HG02623 (cell line): ENCODE data around the gene DUSP21.
"Not testable (repeated sequence)": the region's sequence is repeated elsewhere in the genome, so short reads cannot be mapped to it uniquely, and the experiment has no call there.

Source experiments
- ATAC-seq: cut with Tn5 transposase; IDR thresholded peaks from one replicate; pipeline ENCODE4 v1.9.1; 2021; ENCODE audit warnings: moderate library complexity; ENCODE audit not compliant: unreplicated experiment

The DUSP21 gene

DNA sequence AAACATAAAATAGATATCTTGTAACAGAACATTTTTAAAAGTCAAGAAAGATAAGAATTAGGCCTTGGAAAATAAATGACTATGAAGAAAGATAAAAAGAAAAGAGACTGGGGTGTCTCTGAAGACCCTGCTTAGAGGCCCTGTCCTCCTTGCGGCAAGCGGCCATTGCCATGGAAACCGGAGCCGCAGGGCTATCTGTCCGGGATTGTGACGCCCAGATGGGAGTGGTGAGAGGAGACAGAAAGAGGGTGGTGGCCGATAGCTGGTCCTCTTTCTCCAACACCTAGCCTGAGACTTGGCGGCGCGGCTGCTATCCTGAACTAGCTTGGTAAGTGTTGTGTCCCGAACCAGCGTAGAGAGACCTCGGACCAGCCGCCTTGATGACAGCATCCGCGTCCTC lies at the start of gene DUSP21:
Gene DUSP21 (plus strand): TSS at position 269 of the 400 bp plus-strand sequence. CDS start 112 bp downstream, at position 381.
- ATAC-seq = no peak

DNA sequence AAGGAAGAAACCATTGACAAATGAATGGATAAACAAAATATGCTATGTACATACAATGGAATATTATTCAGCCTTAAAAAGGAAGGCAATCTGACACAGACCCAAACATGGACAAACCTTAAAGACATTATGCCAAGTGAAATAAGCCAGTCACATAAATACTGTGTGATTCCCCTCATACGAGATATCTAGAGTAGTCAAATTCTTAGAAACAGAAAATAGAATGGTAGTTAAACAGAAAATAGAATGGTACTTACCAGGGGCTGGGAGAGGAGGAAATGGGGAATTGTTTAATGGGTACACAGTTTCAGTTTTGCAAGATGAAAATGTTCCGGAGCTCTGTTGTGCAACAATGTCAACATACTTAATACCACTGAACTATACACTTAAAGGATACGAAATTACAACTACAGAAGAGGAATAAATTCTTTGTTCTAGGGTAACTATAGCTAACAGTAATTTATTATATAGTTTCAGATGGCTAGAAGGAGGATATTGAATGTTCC lies 47.8 kb upstream of the DUSP21 start:
- ATAC-seq = no peak

DNA sequence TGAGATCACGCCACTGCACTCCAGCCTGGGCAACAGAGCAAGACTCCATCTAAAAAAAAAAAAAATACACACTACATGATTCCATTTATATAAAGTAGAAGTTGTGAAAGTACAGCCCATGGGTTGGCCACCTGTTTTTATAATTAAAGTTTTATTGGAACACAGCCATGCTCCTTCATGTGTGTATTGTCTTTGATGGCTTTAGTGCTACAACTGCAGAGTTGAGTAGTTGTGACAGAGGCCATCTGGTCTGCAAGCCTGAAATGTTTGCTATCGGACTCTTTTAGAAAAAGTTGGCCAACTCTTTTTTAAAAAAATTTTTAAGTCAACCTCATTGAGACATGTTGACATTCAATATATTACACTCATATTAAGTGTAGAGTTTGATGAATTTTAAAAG lies 41.2 kb upstream of the DUSP21 start:
- no peak for ATAC-seq

DNA sequence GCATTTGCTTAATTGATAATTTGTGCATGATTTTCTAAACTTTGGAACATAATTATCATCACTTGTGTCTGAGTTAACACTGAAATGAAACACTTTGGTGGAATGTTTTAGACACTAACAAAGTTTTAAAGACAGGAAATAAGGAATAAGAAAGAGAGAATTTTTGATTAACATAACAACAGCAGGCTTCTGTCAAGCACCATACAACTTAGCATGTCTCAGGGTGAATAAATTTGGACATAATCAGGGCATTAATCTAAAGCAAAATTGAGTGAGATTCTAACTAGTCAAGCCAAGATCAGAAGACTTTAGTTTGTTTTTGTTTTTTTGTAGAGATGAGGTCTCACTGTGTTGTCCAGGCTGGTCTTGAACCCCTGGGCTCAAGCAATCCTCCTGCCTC lies 28.1 kb upstream of the DUSP21 start:
- no peak for ATAC-seq

DNA sequence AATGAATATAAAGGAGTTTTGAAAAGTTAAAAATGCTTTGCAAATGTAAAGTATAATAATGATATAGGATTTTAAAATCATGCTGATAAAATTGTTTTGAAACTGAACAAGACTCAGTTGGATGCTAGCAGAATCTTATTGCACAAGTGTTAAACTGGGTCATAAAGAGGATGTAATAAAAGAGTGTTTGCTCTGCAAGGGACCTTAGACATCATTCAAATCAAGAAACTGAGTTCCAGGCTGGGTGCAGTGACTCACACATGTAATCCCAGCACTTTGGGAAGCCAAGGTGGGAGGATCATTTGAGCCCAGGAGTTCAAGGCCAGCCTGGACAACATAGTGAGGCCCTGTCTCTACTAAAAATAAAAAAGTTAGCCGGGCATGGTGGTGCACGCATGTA lies 27.5 kb upstream of the DUSP21 start:
- no peak for ATAC-seq

DNA sequence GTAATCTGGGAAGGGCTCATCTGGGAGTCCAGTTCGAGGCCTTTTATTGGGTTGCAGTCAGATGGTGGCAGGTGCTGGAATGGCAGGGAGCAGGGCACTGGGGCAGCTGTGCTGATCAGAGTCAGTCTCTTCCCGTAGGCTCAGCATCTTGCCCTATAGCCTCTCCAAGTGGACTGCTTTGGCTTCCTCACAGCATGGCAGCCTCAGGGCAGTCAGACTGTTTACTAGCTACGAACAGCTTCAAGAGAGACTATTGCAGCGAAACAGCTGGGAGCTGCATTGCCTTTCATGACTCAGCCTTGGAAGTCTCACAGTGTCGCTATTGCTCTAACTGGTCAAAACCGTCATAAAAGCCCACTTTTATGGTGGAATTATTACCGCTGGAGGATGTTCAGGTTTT lies 26.8 kb upstream of the DUSP21 start:
- ATAC-seq = no peak

DNA sequence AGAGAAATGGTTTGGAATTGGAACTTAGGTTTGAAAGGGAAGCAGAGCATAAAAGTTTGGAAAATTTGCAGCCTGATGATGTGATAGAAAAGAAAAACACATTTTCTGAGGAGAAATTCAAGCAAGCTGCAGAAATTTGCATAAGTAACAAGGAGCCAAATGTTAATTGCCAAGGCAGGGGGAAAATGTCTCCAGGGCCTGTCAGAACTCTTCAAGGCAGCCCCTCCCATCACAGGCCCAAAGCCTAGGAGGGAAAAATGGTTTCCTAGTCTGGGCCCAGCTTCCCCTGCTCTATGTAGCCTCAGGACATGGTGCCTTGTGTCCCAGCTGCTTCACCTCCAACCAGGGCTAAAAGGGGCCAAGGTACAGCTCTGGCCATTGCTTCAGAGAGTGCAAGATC lies 21.2 kb upstream of the DUSP21 start:
- no peak for ATAC-seq

DNA sequence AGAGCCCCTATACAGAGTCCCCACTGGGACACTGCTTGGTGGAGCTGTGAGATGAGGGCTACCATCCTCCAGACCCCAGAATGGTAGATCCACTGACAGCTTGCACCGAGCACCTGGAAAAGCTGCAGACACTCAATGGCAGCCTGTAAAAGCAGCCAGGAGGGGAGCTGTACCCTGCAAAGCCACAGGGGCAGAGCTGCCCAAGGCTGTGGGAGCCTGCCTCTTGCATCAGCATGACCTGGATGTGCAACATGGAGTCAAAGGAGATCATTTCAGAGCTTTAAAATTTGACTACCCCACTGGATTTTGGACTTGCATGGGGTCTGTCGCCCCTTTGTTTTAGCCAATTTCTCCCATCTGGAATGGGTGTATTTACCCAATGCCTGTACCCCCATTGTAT lies 20.6 kb upstream of the DUSP21 start:
- ATAC-seq = not testable (repeated sequence)

DNA sequence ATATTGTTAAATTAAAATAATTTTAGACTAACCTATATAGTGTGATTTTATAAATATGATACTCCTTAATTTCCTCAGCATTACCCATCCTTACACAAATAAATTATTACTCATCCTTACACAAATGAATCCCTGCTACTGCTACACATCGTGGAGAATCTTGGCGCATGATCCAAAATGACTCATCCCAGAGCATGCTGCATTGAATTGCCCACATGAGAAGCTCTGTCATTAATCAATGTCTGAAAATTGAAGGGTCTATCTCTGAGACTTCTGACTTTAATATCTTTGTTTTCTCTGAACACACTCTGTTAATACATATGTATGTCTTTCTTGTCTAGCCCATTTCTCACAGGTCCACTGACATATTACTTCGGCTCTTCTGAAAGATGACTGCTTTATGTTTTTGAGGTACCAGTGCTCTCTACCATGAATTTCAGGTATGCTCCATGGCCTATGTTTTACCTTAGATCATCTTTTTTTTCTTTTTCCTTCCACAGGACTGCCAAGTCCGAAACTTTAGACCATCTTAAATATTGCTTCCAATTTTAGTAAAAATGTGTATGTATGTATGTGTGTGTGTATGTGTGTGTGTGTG lies 15.7 kb upstream of the DUSP21 start:
- ATAC-seq = no peak

DNA sequence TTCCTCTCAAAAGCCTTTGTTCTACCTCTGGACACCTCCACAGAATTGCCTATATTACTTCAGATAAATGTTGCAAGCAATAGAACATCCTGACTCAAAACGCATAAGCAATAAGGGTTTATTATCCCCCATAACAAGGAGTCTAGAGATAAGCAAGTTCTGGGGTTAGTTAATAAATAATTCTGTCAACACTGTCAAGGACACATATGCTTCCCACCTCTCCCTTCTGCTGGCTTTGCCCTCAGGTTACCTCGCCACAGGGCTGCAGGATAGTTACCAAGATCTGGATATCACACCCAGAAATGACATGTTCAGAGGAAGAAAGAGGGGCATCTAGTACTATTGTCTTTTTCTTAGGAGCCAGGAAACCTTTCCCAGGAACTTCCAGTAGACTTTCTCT lies 14.0 kb upstream of the DUSP21 start:
- ATAC-seq = no peak

DNA sequence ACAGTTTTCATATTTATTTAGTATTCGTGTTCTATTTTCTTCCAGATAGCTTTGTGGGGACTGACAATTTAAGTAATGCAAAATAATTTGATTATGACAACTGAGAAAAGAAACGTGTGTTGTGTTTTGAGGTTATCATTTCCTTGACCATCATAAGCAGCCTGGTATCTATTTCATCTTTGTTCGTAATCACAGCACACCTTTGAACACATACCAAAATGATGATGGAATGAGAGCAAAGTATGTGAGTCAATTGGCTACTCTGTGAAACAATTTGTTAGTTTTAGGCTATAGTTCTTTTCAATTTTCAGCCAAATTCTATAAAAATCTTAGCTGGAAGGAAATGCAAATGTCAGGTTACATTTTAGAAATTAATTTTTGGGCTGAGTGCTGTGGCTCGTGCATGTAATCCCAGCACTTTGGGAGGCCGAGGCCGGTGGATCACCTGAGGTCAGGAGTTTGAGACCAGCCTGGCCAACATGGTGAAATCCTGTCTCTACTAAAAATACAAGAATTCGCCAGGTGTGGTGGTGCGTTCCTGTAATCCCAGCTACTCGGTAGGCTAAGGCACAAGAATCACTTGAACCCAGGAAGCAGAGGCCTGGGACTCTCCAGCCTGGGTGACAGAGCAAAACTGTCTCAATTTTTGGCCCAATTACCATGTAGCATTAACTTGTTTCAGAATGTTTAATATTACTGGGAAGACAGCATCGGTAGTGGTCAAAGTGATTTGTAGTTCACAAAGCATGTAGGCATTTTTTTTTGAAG lies 1.1 kb upstream of the DUSP21 start:
- no peak for ATAC-seq

DNA sequence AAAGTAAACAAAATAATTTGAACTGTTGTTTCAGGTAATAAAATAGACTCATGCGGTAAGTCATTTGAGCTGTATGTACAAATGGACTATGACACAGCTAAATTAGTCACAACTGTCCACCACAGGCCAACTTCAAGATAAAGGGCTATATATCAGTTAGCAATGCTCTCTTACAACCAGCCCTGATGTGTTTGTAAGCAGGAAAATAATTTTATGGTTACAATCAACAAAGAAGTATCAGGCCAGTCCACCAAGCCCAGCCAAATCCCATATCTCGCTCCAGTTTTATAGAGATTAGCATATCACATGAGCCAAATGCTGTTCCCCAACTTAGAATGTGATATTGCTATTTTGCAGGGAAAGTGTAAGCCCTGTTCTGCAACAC lies 511 bp upstream of the DUSP21 start:
- no peak for ATAC-seq

DNA sequence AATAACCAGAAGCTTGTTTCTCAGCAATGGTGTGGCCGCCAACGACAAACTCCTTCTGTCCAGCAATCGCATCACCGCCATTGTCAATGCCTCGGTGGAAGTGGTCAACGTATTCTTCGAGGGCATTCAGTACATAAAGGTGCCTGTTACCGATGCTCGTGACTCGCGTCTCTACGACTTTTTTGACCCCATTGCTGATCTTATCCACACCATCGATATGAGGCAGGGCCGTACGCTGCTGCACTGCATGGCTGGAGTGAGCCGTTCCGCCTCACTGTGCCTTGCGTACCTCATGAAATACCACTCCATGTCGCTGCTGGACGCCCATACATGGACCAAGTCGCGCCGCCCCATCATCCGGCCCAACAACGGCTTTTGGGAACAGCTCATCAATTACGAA lies 383 bp downstream of the DUSP21 start:
- ATAC-seq = no peak

DNA sequence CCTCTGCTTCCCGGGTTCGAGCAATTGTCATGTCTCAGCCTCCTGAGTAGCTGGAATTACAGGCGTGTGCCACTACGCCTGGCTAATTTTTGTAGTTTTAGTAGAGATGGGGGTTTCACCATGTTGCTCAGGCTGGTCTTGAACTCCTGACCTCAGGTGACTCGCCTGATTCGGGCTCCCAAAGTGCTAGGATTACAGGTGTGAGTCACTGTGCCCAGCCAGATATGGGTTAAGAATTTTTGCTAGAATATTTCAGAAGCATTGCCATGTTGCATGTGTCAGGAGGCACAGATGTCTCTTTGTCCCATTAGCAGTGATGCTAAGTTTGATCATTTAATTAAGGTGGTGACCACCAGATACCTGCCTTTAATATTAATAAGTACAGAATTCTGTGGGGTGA lies 7.1 kb downstream of the DUSP21 start:
- ATAC-seq = not testable (repeated sequence)

DNA sequence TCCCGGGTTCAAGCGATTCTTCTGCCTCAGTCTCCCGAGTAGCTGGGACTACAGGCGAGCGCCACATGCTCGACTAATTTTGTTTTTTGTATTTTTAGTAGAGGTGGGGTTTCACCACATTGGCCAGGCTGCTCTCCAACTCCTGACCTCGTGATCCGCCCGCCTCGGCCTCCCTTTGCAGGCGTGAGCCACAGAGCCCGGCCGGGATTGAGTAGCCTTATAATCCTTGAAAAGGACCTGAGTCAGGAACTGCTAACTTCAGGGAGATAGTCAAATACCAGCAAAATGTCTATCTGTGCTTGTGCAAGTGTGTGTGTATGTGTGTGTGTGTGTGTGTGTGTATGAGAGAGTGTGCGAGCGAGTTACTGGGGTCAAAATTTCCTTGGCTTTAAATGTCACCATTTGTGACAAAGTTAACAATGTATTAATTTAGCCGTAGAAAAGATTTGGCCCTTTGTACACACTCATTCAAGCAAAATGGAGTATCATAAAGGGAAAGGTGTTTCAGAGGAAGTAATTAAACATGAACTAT lies 27.4 kb downstream of the DUSP21 start:
- no peak for ATAC-seq

DNA sequence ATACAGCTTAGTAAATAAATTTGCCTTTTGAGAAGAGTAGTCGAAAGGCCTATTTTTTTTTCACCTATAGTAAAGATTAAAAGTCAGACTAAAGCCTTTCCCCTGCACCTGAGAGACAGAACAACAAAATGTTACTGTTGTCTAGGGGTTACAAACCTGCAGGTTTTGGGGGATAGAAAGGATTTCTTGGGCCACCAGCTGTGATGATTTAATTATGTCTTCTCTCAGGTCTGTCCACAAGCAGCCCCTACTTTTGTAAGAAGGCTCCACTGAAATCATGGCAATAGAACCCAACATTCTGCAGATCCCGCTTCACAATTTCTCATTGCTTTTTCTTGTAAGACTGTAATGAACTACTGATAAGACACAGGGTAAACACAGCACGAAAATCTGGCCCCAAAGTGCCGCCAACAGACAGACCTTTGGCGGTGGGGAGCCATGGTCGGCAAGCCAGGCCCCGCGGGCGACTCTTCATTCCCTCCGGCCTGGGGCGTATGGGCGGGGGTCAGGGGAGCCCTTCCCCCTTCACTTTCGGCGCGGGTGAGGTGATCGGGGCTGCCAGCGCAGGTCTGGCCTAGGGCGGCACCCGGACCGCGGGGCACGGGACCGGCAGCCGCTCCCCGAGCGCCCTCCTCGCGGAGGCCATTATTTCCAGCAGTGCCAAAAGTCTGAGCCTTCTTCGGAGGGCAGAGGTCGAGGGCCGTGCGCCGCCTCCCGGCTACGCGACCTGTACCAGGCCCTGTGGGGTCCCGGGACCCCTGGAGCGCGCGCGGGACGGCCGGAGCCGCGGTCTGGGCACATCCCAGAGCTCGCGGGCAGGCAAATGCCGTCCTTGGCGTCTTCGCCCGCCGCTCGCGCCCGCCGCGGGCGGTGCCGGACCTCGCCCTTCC lies 28.4 kb downstream of the DUSP21 start:
- peak; percentile 10 for ATAC-seq

DNA sequence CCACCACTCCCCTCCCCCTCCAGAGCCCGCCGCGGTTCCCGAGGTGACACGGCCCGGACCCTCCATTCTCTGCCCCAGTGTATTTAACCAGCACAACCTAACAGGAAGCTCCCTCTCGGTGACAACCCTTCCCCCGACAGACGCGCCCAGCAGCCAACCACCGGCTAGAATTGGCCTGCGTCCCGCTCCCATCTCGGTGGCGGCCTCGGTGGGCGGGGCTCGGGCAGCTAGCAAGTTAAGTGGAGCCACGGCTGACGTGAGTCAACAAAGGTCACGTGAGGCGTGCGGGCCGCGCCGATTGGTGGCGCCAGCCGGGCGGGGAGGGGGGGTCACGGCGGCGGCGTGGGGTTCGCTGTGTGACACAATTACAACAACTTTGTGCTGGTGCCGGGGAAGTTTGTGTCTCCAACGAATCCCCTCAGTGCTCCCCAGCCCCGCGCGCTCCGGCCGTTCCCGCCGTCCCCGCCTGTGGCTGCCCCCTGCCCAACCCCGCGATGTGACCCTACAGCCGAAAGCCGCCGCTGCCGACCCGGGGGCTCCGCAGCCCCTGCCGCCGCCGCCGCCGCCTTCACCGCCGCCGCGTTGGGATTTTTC lies 29.1 kb downstream of the DUSP21 start, which contains the start of gene KDM6A:
Gene KDM6A (plus strand): TSS at position 368 of the 594 bp plus-strand sequence. CDS start 364 bp downstream, outside the sequence.
- ATAC-seq = peak; percentile 91

DNA sequence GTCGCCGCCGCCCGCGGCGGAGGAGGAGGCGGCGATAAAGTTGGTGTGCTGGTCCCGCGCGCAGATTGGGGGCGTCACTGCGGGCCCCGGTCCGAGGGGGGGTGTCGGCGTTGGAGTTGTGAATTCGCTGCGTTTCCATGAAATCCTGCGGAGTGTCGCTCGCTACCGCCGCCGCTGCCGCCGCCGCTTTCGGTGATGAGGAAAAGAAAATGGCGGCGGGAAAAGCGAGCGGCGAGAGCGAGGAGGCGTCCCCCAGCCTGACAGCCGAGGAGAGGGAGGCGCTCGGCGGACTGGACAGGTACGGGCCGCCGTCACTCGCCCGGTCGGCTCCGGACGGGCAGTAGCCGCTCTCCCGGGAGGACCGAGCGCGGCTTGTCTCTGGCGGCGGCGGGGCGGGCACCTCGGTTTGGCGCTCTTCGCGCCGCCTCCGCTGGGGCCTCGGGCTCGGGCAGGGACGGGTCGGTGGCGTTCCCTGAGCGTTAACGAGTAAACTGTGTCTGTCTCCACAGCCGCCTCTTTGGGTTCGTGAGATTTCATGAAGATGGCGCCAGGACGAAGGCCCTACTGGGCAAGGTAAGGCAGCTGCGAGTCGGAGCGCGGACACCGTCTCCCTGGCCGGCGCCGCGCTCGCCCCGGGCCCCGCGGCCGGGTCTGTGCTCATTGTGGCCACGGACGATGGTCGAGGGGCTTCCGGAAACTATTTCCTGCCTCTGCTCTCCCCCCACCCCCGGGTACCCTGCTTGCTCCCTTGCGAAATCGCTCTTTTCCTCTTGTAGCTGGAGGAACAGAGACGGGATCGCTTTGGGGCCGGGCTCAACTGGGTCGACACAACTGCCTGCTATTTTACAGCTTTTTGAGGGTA lies 29.8 kb downstream of the DUSP21 start:
- ATAC-seq = no peak

DNA sequence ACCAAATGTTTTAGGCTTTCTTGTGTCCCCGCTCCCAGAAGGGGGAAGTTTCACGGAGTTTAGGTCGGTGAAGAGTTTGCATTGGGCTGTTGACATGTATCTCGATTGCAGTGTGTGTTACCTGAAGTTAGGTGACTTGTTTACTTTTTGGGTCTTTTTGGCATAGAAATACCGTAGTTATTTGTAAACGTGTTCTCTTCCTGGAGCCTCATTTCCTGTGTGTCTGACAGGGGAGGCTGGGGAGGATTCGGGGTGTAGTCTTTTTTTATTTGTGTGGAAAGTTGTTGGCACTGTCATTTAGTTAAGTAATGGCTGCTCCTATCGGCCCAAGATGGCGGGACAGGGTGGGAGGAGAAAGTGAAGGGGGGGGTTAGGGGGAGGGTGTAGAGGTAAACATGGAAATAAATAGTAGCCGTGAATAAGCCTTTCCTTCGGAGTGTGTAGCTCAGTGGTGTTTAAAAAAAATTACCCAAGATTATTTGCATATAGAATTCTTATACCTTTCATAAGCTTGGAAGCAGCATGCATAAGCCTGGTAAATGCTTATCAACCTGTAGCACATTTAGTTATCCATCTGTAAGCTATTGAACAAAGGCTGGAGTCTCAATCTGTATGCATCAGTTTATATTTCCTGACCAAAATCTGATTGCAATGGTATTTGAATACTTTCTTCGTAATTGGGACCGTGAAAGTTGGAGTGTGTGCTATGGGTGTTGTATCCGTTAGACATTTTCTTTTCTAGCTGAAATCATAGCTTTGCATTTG lies 30.8 kb downstream of the DUSP21 start:
- no peak for ATAC-seq
